Measurements from ENCODE around the gene KRTAP5-5.

Gene KRTAP5-5

GRCh38 chr11:1619449-1619848, 10.1 kb upstream of the KRTAP5-5 start:
- Histone ChIP-seq H3K27me3 (ENCODE audit: insufficient read depth, insufficient read length) (no peaks in the 10 kb centered on the region), H3K36me3 (ENCODE audit: insufficient read depth, insufficient read length, low read length) (no peaks in the 10 kb centered on the region), H3K4me1 (ENCODE audit: insufficient read depth, insufficient read length) (no peaks in the 10 kb centered on the region), H3K9me3 (ENCODE audit: insufficient read depth, low read length) (no peaks in the 10 kb centered on the region), H3K9ac (ENCODE audit: insufficient read length, low read depth) (no peak overlapping the region), H3K4me3 (ENCODE audit: insufficient read length, low read depth) (no peak overlapping the region)
- no peak for DNase-seq (ENCODE audit: low read depth, low spot score)
- TF ChIP-seq SUZ12 (IDR thresholded peaks at IDR 0.05; ENCODE audit: extremely low read depth, insufficient read depth, insufficient read length) (no peak), YY1 (IDR thresholded peaks at IDR 0.05; ENCODE audit: insufficient read depth, insufficient read length) (no peak), ZNF274 (IDR thresholded peaks at IDR 0.05; ENCODE audit: low read depth, low read length) (no peak)

- Histone ChIP-seq H3K9me3 (ENCODE audit: insufficient read depth, low read length) (no peaks in the 10 kb centered on the region), H3K27me3 (ENCODE audit: insufficient read depth, insufficient read length) (peaks cover 2% of the 10 kb centered on the region), H3K36me3 (ENCODE audit: insufficient read depth, insufficient read length, low read length) (no peaks in the 10 kb centered on the region), H3K4me3 (ENCODE audit: insufficient read length, low read depth) (no peak within 1 kb of the TSS), H3K9ac (ENCODE audit: insufficient read length, low read depth) (no peak within 1 kb of the TSS), H3K4me1 (ENCODE audit: insufficient read depth, insufficient read length) (no peaks in the 10 kb centered on the region)
- no peak for TF ChIP-seq ZNF274 (IDR thresholded peaks at IDR 0.05; ENCODE audit: low read depth, low read length)
- no peak for TF ChIP-seq SUZ12 (IDR thresholded peaks at IDR 0.05; ENCODE audit: extremely low read depth, insufficient read depth, insufficient read length)
- no peak for TF ChIP-seq YY1 (IDR thresholded peaks at IDR 0.05; ENCODE audit: insufficient read depth, insufficient read length)
- DNase-seq (ENCODE audit: low read depth, low spot score), result no peak
Measured at GRCh38 chr11:1622086-1622485, 7.5 kb upstream of the KRTAP5-5 start, which contains the start of gene KRTAP5-4. KRTAP5-4 (minus strand) TSS chr11:1622138; CDS start chr11:1622093, 45 bp downstream.

DNA sequence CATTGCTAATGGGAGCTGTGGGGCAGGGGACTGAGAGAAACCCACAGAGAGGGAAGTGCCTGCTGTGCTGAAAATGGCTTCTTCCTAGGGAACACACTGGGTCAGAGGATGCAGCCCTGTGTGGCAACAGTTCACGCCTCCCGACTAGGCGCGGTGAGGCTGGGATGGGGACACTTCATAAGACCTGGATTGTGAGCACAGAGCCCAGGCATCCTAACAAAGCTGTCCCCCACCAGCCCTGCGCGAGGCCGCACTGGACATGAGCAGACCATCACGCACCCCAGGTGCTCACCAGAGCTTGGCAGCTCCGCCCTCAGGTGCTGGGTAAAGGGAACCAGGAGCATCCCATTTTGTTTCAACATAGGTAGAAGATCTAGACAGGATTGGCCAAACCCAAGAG, 5.9 kb upstream of the KRTAP5-5 start:
- Histone ChIP-seq H3K27me3 (ENCODE audit: insufficient read depth, insufficient read length) (peaks cover 19% of the 10 kb centered on the region), H3K4me3 (ENCODE audit: insufficient read length, low read depth) (no peak overlapping the region), H3K9ac (ENCODE audit: insufficient read length, low read depth) (no peak overlapping the region), H3K36me3 (ENCODE audit: insufficient read depth, insufficient read length, low read length) (no peaks in the 10 kb centered on the region), H3K4me1 (ENCODE audit: insufficient read depth, insufficient read length) (no peaks in the 10 kb centered on the region), H3K9me3 (ENCODE audit: insufficient read depth, low read length) (no peaks in the 10 kb centered on the region)
- no peak for TF ChIP-seq ZNF274 (IDR thresholded peaks at IDR 0.05; ENCODE audit: low read depth, low read length)
- no peak for TF ChIP-seq YY1 (IDR thresholded peaks at IDR 0.05; ENCODE audit: insufficient read depth, insufficient read length)
- no peak for TF ChIP-seq SUZ12 (IDR thresholded peaks at IDR 0.05; ENCODE audit: extremely low read depth, insufficient read depth, insufficient read length)
- no peak for DNase-seq (ENCODE audit: low read depth, low spot score)

GRCh38 chr11:1624621-1625020, 5.0 kb upstream of the KRTAP5-5 start:
- Histone ChIP-seq H3K36me3 (ENCODE audit: insufficient read depth, insufficient read length, low read length) (no peaks in the 10 kb centered on the region), H3K9me3 (ENCODE audit: insufficient read depth, low read length) (no peaks in the 10 kb centered on the region), H3K4me1 (ENCODE audit: insufficient read depth, insufficient read length) (no peaks in the 10 kb centered on the region), H3K9ac (ENCODE audit: insufficient read length, low read depth) (no peak overlapping the region), H3K27me3 (ENCODE audit: insufficient read depth, insufficient read length) (peaks cover 28% of the 10 kb centered on the region), H3K4me3 (ENCODE audit: insufficient read length, low read depth) (no peak overlapping the region)
- TF ChIP-seq ZNF274 (IDR thresholded peaks at IDR 0.05; ENCODE audit: low read depth, low read length) (no peak), SUZ12 (IDR thresholded peaks at IDR 0.05; ENCODE audit: extremely low read depth, insufficient read depth, insufficient read length) (no peak), YY1 (IDR thresholded peaks at IDR 0.05; ENCODE audit: insufficient read depth, insufficient read length) (no peak)
- no peak for DNase-seq (ENCODE audit: low read depth, low spot score)

- no peak for DNase-seq (ENCODE audit: low read depth, low spot score)
- H3K27me3 ChIP-seq (ENCODE audit: insufficient read depth, insufficient read length), result peaks cover 32% of the 10 kb centered on the region
- TF ChIP-seq ZNF274 (IDR thresholded peaks at IDR 0.05; ENCODE audit: low read depth, low read length) (no peak), SUZ12 (IDR thresholded peaks at IDR 0.05; ENCODE audit: extremely low read depth, insufficient read depth, insufficient read length) (no peak), YY1 (IDR thresholded peaks at IDR 0.05; ENCODE audit: insufficient read depth, insufficient read length) (no peak)
- no peak overlapping the region for H3K4me3 ChIP-seq (ENCODE audit: insufficient read length, low read depth)
- H3K9ac ChIP-seq (ENCODE audit: insufficient read length, low read depth), result no peak overlapping the region
- no peaks in the 10 kb centered on the region for H3K36me3 ChIP-seq (ENCODE audit: insufficient read depth, insufficient read length, low read length)
- H3K4me1 ChIP-seq (ENCODE audit: insufficient read depth, insufficient read length), result no peaks in the 10 kb centered on the region
- H3K9me3 ChIP-seq (ENCODE audit: insufficient read depth, low read length), result no peaks in the 10 kb centered on the region
Measured at GRCh38 chr11:1625541-1625940, 4.0 kb upstream of the KRTAP5-5 start.

DNA sequence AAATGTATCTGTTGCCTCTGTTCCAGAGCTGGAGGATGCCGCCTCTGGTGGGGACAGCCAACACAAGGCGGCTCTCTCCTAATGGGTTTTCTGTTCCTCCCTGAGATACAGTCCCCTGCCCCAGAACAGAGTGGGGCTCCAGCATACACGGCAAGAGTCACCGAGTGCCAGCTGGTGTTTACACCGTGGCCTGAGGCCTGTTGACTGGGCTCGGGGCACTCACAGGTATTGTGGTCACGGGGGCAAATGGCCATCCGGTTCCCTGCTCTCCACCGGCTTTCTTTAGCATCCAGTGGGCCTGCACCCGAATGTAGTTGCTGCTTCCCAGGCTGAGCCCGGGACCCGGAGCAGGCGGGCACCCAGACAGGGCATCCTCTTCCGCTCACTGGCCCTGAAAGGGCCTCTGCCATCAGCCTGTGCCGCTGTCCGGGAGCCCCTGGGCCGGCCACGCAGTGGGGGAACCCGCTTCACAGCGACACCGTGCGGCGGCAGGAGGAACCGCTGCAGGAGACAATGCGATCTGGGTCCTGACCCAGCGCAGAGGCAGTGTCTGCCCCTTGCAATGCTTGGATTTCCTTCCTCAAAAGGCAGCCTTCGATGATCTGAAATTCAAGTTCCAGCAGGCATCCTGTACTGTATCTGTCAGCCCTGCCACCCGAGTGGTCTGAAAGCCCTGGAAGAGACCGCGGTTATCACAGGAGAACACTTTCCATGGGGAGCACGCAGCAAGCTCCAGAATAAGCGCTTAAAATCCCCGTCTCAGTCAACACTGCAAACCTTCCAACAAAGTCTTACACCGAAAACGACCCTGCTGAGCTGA, 859 bp upstream of the KRTAP5-5 start:
- TF ChIP-seq YY1 (IDR thresholded peaks at IDR 0.05; ENCODE audit: insufficient read depth, insufficient read length) (no peak), ZNF274 (IDR thresholded peaks at IDR 0.05; ENCODE audit: low read depth, low read length) (no peak), SUZ12 (IDR thresholded peaks at IDR 0.05; ENCODE audit: extremely low read depth, insufficient read depth, insufficient read length) (no peak)
- Histone ChIP-seq H3K36me3 (ENCODE audit: insufficient read depth, insufficient read length, low read length) (no peaks in the 10 kb centered on the region), H3K4me1 (ENCODE audit: insufficient read depth, insufficient read length) (no peaks in the 10 kb centered on the region), H3K4me3 (ENCODE audit: insufficient read length, low read depth) (no peak overlapping the region), H3K9me3 (ENCODE audit: insufficient read depth, low read length) (no peaks in the 10 kb centered on the region), H3K9ac (ENCODE audit: insufficient read length, low read depth) (peak overlapping the region; percentile 76), H3K27me3 (ENCODE audit: insufficient read depth, insufficient read length) (peaks cover 34% of the 10 kb centered on the region)
- DNase-seq (ENCODE audit: low read depth, low spot score), result peak; percentile 47

- no peaks in the 10 kb centered on the region for H3K9me3 ChIP-seq (ENCODE audit: insufficient read depth, low read length)
- H3K9ac ChIP-seq (ENCODE audit: insufficient read length, low read depth), result no peak overlapping the region
- no peaks in the 10 kb centered on the region for H3K36me3 ChIP-seq (ENCODE audit: insufficient read depth, insufficient read length, low read length)
- peaks cover 34% of the 10 kb centered on the region for H3K27me3 ChIP-seq (ENCODE audit: insufficient read depth, insufficient read length)
- no peaks in the 10 kb centered on the region for H3K4me1 ChIP-seq (ENCODE audit: insufficient read depth, insufficient read length)
- no peak for DNase-seq (ENCODE audit: low read depth, low spot score)
- H3K4me3 ChIP-seq (ENCODE audit: insufficient read length, low read depth), result no peak overlapping the region
- TF ChIP-seq SUZ12 (IDR thresholded peaks at IDR 0.05; ENCODE audit: extremely low read depth, insufficient read depth, insufficient read length) (no peak), ZNF274 (IDR thresholded peaks at IDR 0.05; ENCODE audit: low read depth, low read length) (no peak), YY1 (IDR thresholded peaks at IDR 0.05; ENCODE audit: insufficient read depth, insufficient read length) (no peak)
Measured at GRCh38 chr11:1630271-1630670, 696 bp downstream of the KRTAP5-5 start.

All from NT2/D1 (cell line).